Thyroid gland (tissue), 4 donors: Measurements from ENCODE around the gene PDE4B. TPM values are rescaled to one million over a fixed set of nuclear protein-coding genes. Genes with fewer than 3 reads are reported as not detected.
"Not testable (repeated sequence)": the region's sequence is repeated elsewhere in the genome, so short reads cannot be mapped to it uniquely, and the experiment has no call there.

Experiments used
- DNase-seq, 2 donors: peaks; one replicate each; pipeline ENCODE4 v3.0.0-alpha.2; 2019
- H3K27ac ChIP-seq, 3 donors: fragments of 200-600 bp; sonication (generic); 1 replicate in 2 of 3; 2 replicates in 1 of 3; pipeline ENCODE4 v1.5.1; 2016 to 2019; ENCODE audit warnings: mild to moderate bottlenecking in 1 of 3, moderate library complexity in 1 of 3
- H3K27me3 ChIP-seq: fragments of 200-600 bp; sonication (generic); one replicate; pipeline ENCODE4 v1.5.1; 2019
- H3K36me3 ChIP-seq, 2 donors: fragments of 200-600 bp; sonication (generic); one replicate each; pipeline ENCODE4 v1.5.1; 2016 to 2019
- H3K4me1 ChIP-seq, 2 donors: fragments of 200-600 bp; sonication (generic); one replicate each; pipeline ENCODE4 v1.5.1; 2017 to 2019
- H3K4me3 ChIP-seq, 3 donors: fragments of 200-600 bp; sonication (generic); replicated peaks in 1 of 3; 1 replicate in 2 of 3; 2 replicates in 1 of 3; pipeline ENCODE4 v1.5.1; 2016; ENCODE audit warnings: mild to moderate bottlenecking in 1 of 3
- H3K9me3 ChIP-seq: fragments of 200-600 bp; sonication (generic); one replicate; pipeline ENCODE4 v1.5.1; 2017
- CTCF ChIP-seq, 6 experiments: fragments of 200-600 bp in 3 of 6; fragments of 450-650 bp in 3 of 6; sonication (generic) in 3 of 6; IDR thresholded peaks; one replicate each; pipeline ENCODE4 v1.5.1; 2016 to 2019; ENCODE audit warnings: antibody characterized with exemption in 6 of 6, mild to moderate bottlenecking in 2 of 6, inconsistent platforms in 1 of 6, moderate library complexity in 1 of 6
- POLR2A ChIP-seq, 2 donors: fragments of 450-650 bp; IDR thresholded peaks; one replicate each; pipeline ENCODE4 v1.6.1; 2017; ENCODE audit warnings: antibody characterized with exemption in 2 of 2, mild to moderate bottlenecking in 2 of 2, moderate library complexity in 1 of 2
- WGBS, 2 donors: methylation state at CpG; one replicate each; pipeline ENCODE4 v1.1.5; 2017; 5-methylcytosine and 5-hydroxymethylcytosine counted together
- intact Hi-C: fragments of 100-400 bp; cut with DNase I; formaldehyde crosslinking; loops from one replicate; pipeline ENCODE4 v1.15.1; 2023
- total RNA-seq, 4 donors: library from RNA; depleted of rRNA; stranded (reverse); fragments of >200 nt; gene quantifications; one replicate each; pipeline ENCODE4 v1.2.3, GENCODE V29; 2016

The PDE4B gene
- total RNA-seq, 4 donors from 2014 or later: 9.6 to 21.3 (median 15.0) TPM

GRCh38 chr1:66112744-66113400, 320.2 kb downstream of the PDE4B start:
- no peak for DNase-seq
- intact Hi-C loops: no loop called here
- no peak overlapping the region for H3K27ac ChIP-seq
- no peaks in the 10 kb centered on the region for H3K27me3 ChIP-seq
- WGBS, 2 donors: 67 to 76% methylated on average over 2 of the region's 2 CpGs
- H3K4me1 ChIP-seq: no peaks in the 10 kb centered on the region
- no peak for TF ChIP-seq POLR2A (IDR thresholded peaks at IDR 0.05)
- H3K4me3 ChIP-seq: no peak overlapping the region
- H3K36me3 ChIP-seq: no peaks in the 10 kb centered on the region
- H3K9me3 ChIP-seq: no peaks in the 10 kb centered on the region

DNA sequence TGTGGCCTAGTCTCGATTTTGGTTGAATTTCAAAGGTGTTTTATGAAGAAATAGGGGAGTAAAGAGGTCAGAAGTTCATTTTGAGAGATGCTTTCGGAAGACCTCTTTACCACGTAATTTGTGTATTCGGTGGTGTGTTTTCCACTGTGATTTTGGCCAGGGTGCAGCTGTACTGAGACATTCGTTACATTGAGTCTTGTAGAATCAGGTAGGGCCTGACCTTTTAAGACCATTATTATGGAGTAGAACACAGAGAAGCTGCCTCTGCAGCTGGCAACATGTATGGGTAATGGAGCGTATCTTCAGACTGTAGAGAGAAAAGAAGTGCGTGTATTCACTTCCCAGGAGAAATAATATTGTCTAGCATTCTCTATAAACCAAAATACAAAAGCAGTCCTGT, 326.5 kb downstream of the PDE4B start:
- DNase-seq: no peak
- intact Hi-C loops: no loop called here
- TF ChIP-seq POLR2A (IDR thresholded peaks at IDR 0.05) (no peak), CTCF (IDR thresholded peaks at IDR 0.05) (no peak)
- H3K4me3 ChIP-seq: no peak overlapping the region
- no peaks in the 10 kb centered on the region for H3K4me1 ChIP-seq
- no peaks in the 10 kb centered on the region for H3K36me3 ChIP-seq
- no peaks in the 10 kb centered on the region for H3K27me3 ChIP-seq
- WGBS, 2 donors: 78 to 79% methylated on average over 7 of the region's 7 CpGs
- no peaks in the 10 kb centered on the region for H3K9me3 ChIP-seq
- no peak overlapping the region for H3K27ac ChIP-seq

DNA sequence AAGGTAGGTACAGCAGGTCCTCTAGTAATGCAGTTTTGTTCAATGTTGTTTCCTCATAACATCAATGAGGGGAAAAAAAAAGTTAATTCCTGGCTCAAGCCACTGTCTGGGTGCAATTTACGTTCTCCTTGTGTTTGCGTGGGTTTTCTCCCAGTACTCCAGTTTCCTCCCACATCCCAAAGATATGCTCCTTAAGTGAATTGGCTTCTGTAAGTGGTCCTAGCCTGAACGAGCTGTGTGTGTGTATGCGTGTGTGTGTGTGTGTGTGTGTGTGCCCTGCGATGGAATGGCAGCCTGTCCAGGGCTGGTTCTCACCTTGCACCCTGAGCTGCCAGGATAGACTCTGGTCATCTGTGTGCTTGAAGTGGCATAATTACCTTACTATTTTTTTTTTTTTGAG, 332.0 kb downstream of the PDE4B start:
- Histone ChIP-seq H3K27ac (no peak overlapping the region), H3K4me1 (no peaks in the 10 kb centered on the region), H3K27me3 (no peaks in the 10 kb centered on the region), H3K9me3 (no peaks in the 10 kb centered on the region), H3K4me3 (no peak overlapping the region), H3K36me3 (no peaks in the 10 kb centered on the region)
- no peak for TF ChIP-seq CTCF (IDR thresholded peaks at IDR 0.05)
- no peak for TF ChIP-seq POLR2A (IDR thresholded peaks at IDR 0.05)
- WGBS, 2 donors: 71 to 78% methylated on average over 5 of the region's 5 CpGs
- intact Hi-C loops: no loop called here
- no peak for DNase-seq

- intact Hi-C loops, H3K27me3 ChIP-seq, H3K36me3 ChIP-seq, H3K4me3 ChIP-seq, H3K4me1 ChIP-seq, H3K9me3 ChIP-seq, H3K27ac ChIP-seq, DNase-seq: not testable (repeated sequence)
- 79 to 91% methylated on average over 4 of the region's 4 CpGs for WGBS, 2 donors
Measured at GRCh38 chr1:66128641-66129040, 335.9 kb downstream of the PDE4B start.

DNA sequence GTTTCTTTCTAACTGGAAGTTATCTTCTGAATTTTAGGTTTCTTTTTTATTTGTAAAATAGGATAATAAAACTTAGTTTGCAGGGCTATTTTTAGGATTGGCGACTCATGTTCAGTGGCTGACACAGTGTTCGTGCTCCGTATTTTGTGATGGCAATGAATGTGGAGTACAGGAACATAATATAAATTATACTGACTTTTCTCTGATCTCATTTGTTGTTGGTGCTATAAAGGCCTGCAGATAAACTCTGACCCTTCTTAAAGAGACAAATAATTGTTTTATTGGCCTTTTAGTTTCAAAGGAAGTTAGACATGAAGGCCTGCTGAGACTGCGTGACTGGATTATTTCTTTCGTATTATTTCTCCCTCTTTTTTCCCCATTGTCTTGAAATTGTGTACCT, 339.6 kb downstream of the PDE4B start:
- TF ChIP-seq CTCF (IDR thresholded peaks at IDR 0.05): no peak
- no peak for TF ChIP-seq POLR2A (IDR thresholded peaks at IDR 0.05)
- WGBS, 2 donors: 89 to 90% methylated on average over 5 of the region's 5 CpGs
- no peak overlapping the region for H3K4me3 ChIP-seq
- intact Hi-C loops: no loop called here
- H3K27me3 ChIP-seq: no peaks in the 10 kb centered on the region
- H3K36me3 ChIP-seq: no peaks in the 10 kb centered on the region
- no peak for DNase-seq
- no peaks in the 10 kb centered on the region for H3K4me1 ChIP-seq
- no peaks in the 10 kb centered on the region for H3K9me3 ChIP-seq
- H3K27ac ChIP-seq: no peak overlapping the region

GRCh38 chr1:66134004-66134403, 341.3 kb downstream of the PDE4B start:
- intact Hi-C loops: no loop called here
- no peak for TF ChIP-seq CTCF (IDR thresholded peaks at IDR 0.05)
- TF ChIP-seq POLR2A (IDR thresholded peaks at IDR 0.05): no peak
- WGBS, 2 donors: 83 to 100% methylated on average over 1 of the region's 1 CpG

More at GRCh38 chr1:66134004-66134403, 341.3 kb downstream of the PDE4B start:
- no peak for DNase-seq
- Histone ChIP-seq H3K27ac (no peak overlapping the region), H3K4me1 (no peaks in the 10 kb centered on the region), H3K4me3 (no peak overlapping the region), H3K9me3 (no peaks in the 10 kb centered on the region), H3K27me3 (no peaks in the 10 kb centered on the region), H3K36me3 (no peaks in the 10 kb centered on the region)
